Esophagus muscularis mucosa (tissue), 4 donors: Measurements from ENCODE around the gene GPR149. TPM values are rescaled to one million over a fixed set of nuclear protein-coding genes. Genes with fewer than 3 reads are reported as not detected.

ENCODE experiments used
- DNase-seq: peaks from one replicate; pipeline ENCODE4 v3.0.0-alpha.2; 2017; ENCODE audit errors: extremely low spot score
- H3K27ac ChIP-seq, 4 donors: fragments of 200-600 bp; sonication (generic); replicated peaks in 1 of 4; 1 replicate in 3 of 4; 2 replicates in 1 of 4; pipeline ENCODE4 v1.5.1; 2016 to 2019; ENCODE audit warnings: mild to moderate bottlenecking in 1 of 4
- H3K27me3 ChIP-seq, 4 donors: fragments of 200-600 bp; sonication (generic); one replicate each; pipeline versions ENCODE4 v1.5.1 to v1.6.0; 2016 to 2019
- H3K36me3 ChIP-seq, 4 donors: fragments of 200-600 bp; sonication (generic); one replicate each; pipeline ENCODE4 v1.5.1; 2016 to 2019
- H3K4me1 ChIP-seq, 4 donors: fragments of 200-600 bp; sonication (generic); one replicate each; pipeline ENCODE4 v1.5.1; 2016 to 2019
- H3K4me3 ChIP-seq, 4 donors: fragments of 200-600 bp; sonication (generic); 1 replicate in 2 of 4; 2 replicates in 2 of 4; pipeline ENCODE4 v1.5.1; 2016 to 2019; ENCODE audit warnings: mild to moderate bottlenecking in 4 of 4, moderate library complexity in 1 of 4
- H3K9me3 ChIP-seq, 4 donors: fragments of 200-600 bp; sonication (generic); 1 replicate in 3 of 4; 2 replicates in 1 of 4; pipeline ENCODE4 v1.5.1; 2016 to 2019
- CTCF ChIP-seq, 3 experiments: fragments of 200-600 bp in 2 of 3; fragments of 450-650 bp in 1 of 3; sonication (generic) in 2 of 3; IDR thresholded peaks; one replicate each; pipeline ENCODE4 v1.5.1; 2017 to 2019; ENCODE audit warnings: antibody characterized with exemption in 3 of 3, mild to moderate bottlenecking in 2 of 3, moderate library complexity in 1 of 3
- EP300 ChIP-seq: sonication (generic); formaldehyde crosslinking; IDR thresholded peaks from one replicate; pipeline ENCODE4 v1.6.1; 2017; ENCODE audit warnings: antibody characterized with exemption
- POLR2A ChIP-seq: fragments of 450-650 bp; IDR thresholded peaks from one replicate; pipeline ENCODE4 v1.6.1; 2017; ENCODE audit warnings: antibody characterized with exemption, moderate library complexity, mild to moderate bottlenecking, low read depth
- POLR2AphosphoS5 ChIP-seq, 2 donors: sonication (generic); formaldehyde crosslinking; IDR thresholded peaks; one replicate each; pipeline ENCODE4 v1.6.1; 2017; ENCODE audit warnings: antibody characterized with exemption in 2 of 2
- WGBS: methylation state at CpG from one replicate; pipeline ENCODE4 v1.1.5; 2018; 5-methylcytosine and 5-hydroxymethylcytosine counted together
- intact Hi-C: fragments of 100-400 bp; cut with DNase I; formaldehyde crosslinking; loops from one replicate; pipeline ENCODE4 v1.15.1; 2023
- small RNA-seq, 3 donors: library from RNA; depleted of rRNA; stranded (forward); fragments of <200 nt; gene quantifications; one replicate each; pipeline ENCODE3, GENCODE V24; 2016
- total RNA-seq, 4 donors: library from RNA; depleted of rRNA; stranded (reverse); fragments of >200 nt; gene quantifications; one replicate each; pipeline versions ENCODE4 v1.1.0 to v1.2.1, GENCODE V29; 2016

GPR149 gene
- total RNA-seq, 4 donors from 2014 or later, result not detected

GRCh38 chr3:154304936-154305335, 125.1 kb downstream of the GPR149 start:
- TF ChIP-seq CTCF (IDR thresholded peaks at IDR 0.05) (no peak), POLR2A (no peak), POLR2AphosphoS5 (IDR thresholded peaks at IDR 0.05) (no peak), EP300 (no peak)
- no peaks in the 10 kb centered on the region for H3K9me3 ChIP-seq
- no peaks in the 10 kb centered on the region for H3K27me3 ChIP-seq
- DNase-seq, result no peak
- 93% methylated on average over 3 of the region's 3 CpGs for WGBS
- intact Hi-C loops, result no loop called here
- no peak overlapping the region for H3K4me3 ChIP-seq
- H3K36me3 ChIP-seq, result peaks cover 39 to 80% (median 67%) of the 10 kb centered on the region in 4 donors
- peaks cover 0 to 7% (median 2%) of the 10 kb centered on the region in 4 donors for H3K4me1 ChIP-seq
- no peak overlapping the region for H3K27ac ChIP-seq

- intact Hi-C loops, result no loop called here
- TF ChIP-seq CTCF (IDR thresholded peaks at IDR 0.05), result no peak
- no peak for TF ChIP-seq POLR2A
- TF ChIP-seq EP300, result no peak
- no peak for TF ChIP-seq POLR2AphosphoS5 (IDR thresholded peaks at IDR 0.05)
- Histone ChIP-seq H3K36me3 (peaks cover 45 to 87% (median 72%) of the 10 kb centered on the region in 4 donors), H3K27ac (no peak overlapping the region), H3K4me1 (peaks cover 0 to 7% (median 2%) of the 10 kb centered on the region in 4 donors), H3K9me3 (no peaks in the 10 kb centered on the region), H3K4me3 (no peak overlapping the region), H3K27me3 (no peaks in the 10 kb centered on the region)
- DNase-seq, result no peak
Measured at GRCh38 chr3:154304116-154304786, 125.7 kb downstream of the GPR149 start.

GRCh38 chr3:154301561-154301960, 128.4 kb downstream of the GPR149 start:
- H3K27me3 ChIP-seq, result no peaks in the 10 kb centered on the region
- intact Hi-C loops, result no loop called here
- no peak overlapping the region for H3K27ac ChIP-seq
- no peak for DNase-seq
- peaks cover 0 to 9% (median 0%) of the 10 kb centered on the region in 4 donors for H3K4me1 ChIP-seq
- TF ChIP-seq POLR2A (no peak), EP300 (no peak), POLR2AphosphoS5 (IDR thresholded peaks at IDR 0.05) (no peak)
- H3K4me3 ChIP-seq, result no peak overlapping the region
- no peaks in the 10 kb centered on the region for H3K9me3 ChIP-seq
- WGBS, result 91% methylated on average over 3 of the region's 3 CpGs
- H3K36me3 ChIP-seq, result peaks cover 49 to 94% (median 77%) of the 10 kb centered on the region in 4 donors

- 92% methylated on average over 2 of the region's 2 CpGs for WGBS
- H3K27ac ChIP-seq, result no peak overlapping the region
- DNase-seq, result no peak
- H3K9me3 ChIP-seq, result no peaks in the 10 kb centered on the region
- H3K4me1 ChIP-seq, result peaks cover 0 to 10% (median 0%) of the 10 kb centered on the region in 4 donors
- intact Hi-C loops, result no loop called here
- peaks cover 13 to 96% (median 61%) of the 10 kb centered on the region in 4 donors for H3K36me3 ChIP-seq
- TF ChIP-seq POLR2A, result no peak
- no peak for TF ChIP-seq CTCF (IDR thresholded peaks at IDR 0.05)
- no peak for TF ChIP-seq POLR2AphosphoS5 (IDR thresholded peaks at IDR 0.05)
- no peak for TF ChIP-seq EP300
- H3K27me3 ChIP-seq, result no peaks in the 10 kb centered on the region
- no peak overlapping the region for H3K4me3 ChIP-seq
Measured at GRCh38 chr3:154294016-154294415, 136.0 kb downstream of the GPR149 start.

GRCh38 chr3:154290187-154290586, 139.8 kb downstream of the GPR149 start:
- H3K27ac ChIP-seq, result no peak overlapping the region
- WGBS, result 100% methylated on average over 5 of the region's 5 CpGs
- TF ChIP-seq POLR2A (no peak), POLR2AphosphoS5 (IDR thresholded peaks at IDR 0.05) (no peak), CTCF (IDR thresholded peaks at IDR 0.05) (no peak), EP300 (no peak)

More at GRCh38 chr3:154290187-154290586, 139.8 kb downstream of the GPR149 start:
- peaks cover 10 to 90% (median 54%) of the 10 kb centered on the region in 4 donors for H3K36me3 ChIP-seq
- DNase-seq, result no peak
- H3K9me3 ChIP-seq, result no peaks in the 10 kb centered on the region
- no peak overlapping the region for H3K4me3 ChIP-seq
- peaks cover 0 to 11% (median 4%) of the 10 kb centered on the region in 4 donors for H3K4me1 ChIP-seq
- intact Hi-C loops, result no loop called here
- H3K27me3 ChIP-seq, result no peaks in the 10 kb centered on the region

Small RNA genes within 50 kb of the gene (small RNA-seq; reads per million reads assigned to genes)
- gene RF01210, result 0 reads per million in 3 donors

Other genes starting within 250 kb of the GPR149 start
- 10 to 100 TPM; 35.0 to 84.7 (median 54.5) TPM for gene DHX36, start 105.7 kb downstream of the GPR149 start, total RNA-seq